ENCODE data around the gene ACTC1.

The ACTC1 gene

GRCh38 chr15:34754674-34755418, 40.5 kb downstream of the ACTC1 start, which contains the start of gene GJD2:
GJD2 (minus strand) TSS chr15:34754998; CDS start chr15:34754488, 510 bp downstream.
- Histone ChIP-seq H3K27me3 (peaks cover 87% of the 10 kb centered on the region), H3K4me3 (ENCODE audit: low read depth in 1 of 2, low read length in 1 of 2) (no peak within 1 kb of the TSS), H3K4me1 (ENCODE audit: control insufficient read depth in 1 of 2, insufficient read depth in 1 of 2, low read depth in 1 of 2, low read length in 1 of 2) (no peaks in the 10 kb centered on the region), H3K9me3 (no peaks in the 10 kb centered on the region), H3K27ac (no peak within 1 kb of the TSS), H3K36me3 (no peaks in the 10 kb centered on the region)
- no peak for TF ChIP-seq CTCF (IDR thresholded peaks at IDR 0.05)

GRCh38 chr15:34754171-34754601, 41.2 kb downstream of the ACTC1 start:
- no peaks in the 10 kb centered on the region for H3K36me3 ChIP-seq
- peaks cover 84% of the 10 kb centered on the region for H3K27me3 ChIP-seq
- no peak overlapping the region for H3K27ac ChIP-seq
- H3K4me1 ChIP-seq (ENCODE audit: control insufficient read depth in 1 of 2, insufficient read depth in 1 of 2, low read depth in 1 of 2, low read length in 1 of 2), result no peaks in the 10 kb centered on the region
- H3K9me3 ChIP-seq, result no peaks in the 10 kb centered on the region
- no peak for TF ChIP-seq CTCF (IDR thresholded peaks at IDR 0.05)
- H3K4me3 ChIP-seq (ENCODE audit: low read depth in 1 of 2, low read length in 1 of 2), result no peak overlapping the region

- Histone ChIP-seq H3K4me1 (ENCODE audit: control insufficient read depth in 1 of 2, insufficient read depth in 1 of 2, low read depth in 1 of 2, low read length in 1 of 2) (no peaks in the 10 kb centered on the region), H3K27ac (no peak overlapping the region), H3K36me3 (no peaks in the 10 kb centered on the region), H3K4me3 (ENCODE audit: low read depth in 1 of 2, low read length in 1 of 2) (no peak overlapping the region), H3K9me3 (no peaks in the 10 kb centered on the region), H3K27me3 (peaks cover 76% of the 10 kb centered on the region)
- no peak for TF ChIP-seq CTCF (IDR thresholded peaks at IDR 0.05)
These were observed 42.0 kb downstream of the ACTC1 start for GRCh38 chr15:34753236-34753894.

GRCh38 chr15:34749691-34750090, 45.7 kb downstream of the ACTC1 start:
- Histone ChIP-seq H3K27ac (no peak overlapping the region), H3K9me3 (no peaks in the 10 kb centered on the region), H3K4me3 (ENCODE audit: low read depth in 1 of 2, low read length in 1 of 2) (no peak overlapping the region), H3K27me3 (peaks cover 39% of the 10 kb centered on the region), H3K36me3 (no peaks in the 10 kb centered on the region), H3K4me1 (ENCODE audit: control insufficient read depth in 1 of 2, insufficient read depth in 1 of 2, low read depth in 1 of 2, low read length in 1 of 2) (no peaks in the 10 kb centered on the region)
- TF ChIP-seq CTCF (IDR thresholded peaks at IDR 0.05), result no peak
